BLaER1 (cell line): Measurements from ENCODE around the gene ANKRD53.

Experiments used
- H3K27ac ChIP-seq: shearing (Covaris generic); formaldehyde crosslinking; 2 replicates; pipeline ENCODE4 v1.8.1; 2022
- H3K27me3 ChIP-seq: shearing (Covaris generic); formaldehyde crosslinking; 2 replicates; pipeline ENCODE4 v1.8.1; 2022
- H3K36me3 ChIP-seq: shearing (Covaris generic); formaldehyde crosslinking; 2 replicates; pipeline ENCODE4 v1.8.1; 2022
- H3K4me1 ChIP-seq: shearing (Covaris generic); formaldehyde crosslinking; 2 replicates; pipeline ENCODE4 v1.8.1; 2022
- H3K4me2 ChIP-seq: shearing (Covaris generic); formaldehyde crosslinking; 2 replicates; pipeline ENCODE4 v1.8.1; 2022
- H3K4me3 ChIP-seq: shearing (Covaris generic); formaldehyde crosslinking; 2 replicates; pipeline ENCODE4 v1.8.1; 2022
- H3K9ac ChIP-seq: shearing (Covaris generic); formaldehyde crosslinking; 2 replicates; pipeline ENCODE4 v1.8.1; 2022
- H3K9me3 ChIP-seq: shearing (Covaris generic); formaldehyde crosslinking; 2 replicates; pipeline ENCODE4 v1.8.1; 2022
- H4K20me1 ChIP-seq: shearing (Covaris generic); formaldehyde crosslinking; 2 replicates; pipeline ENCODE4 v1.8.1; 2022
- Cebpa-rat ChIP-seq: shearing (Covaris generic); IDR thresholded peaks from 2 replicates; pipeline ENCODE4 v1.8.1; 2022

Gene ANKRD53, protein sequence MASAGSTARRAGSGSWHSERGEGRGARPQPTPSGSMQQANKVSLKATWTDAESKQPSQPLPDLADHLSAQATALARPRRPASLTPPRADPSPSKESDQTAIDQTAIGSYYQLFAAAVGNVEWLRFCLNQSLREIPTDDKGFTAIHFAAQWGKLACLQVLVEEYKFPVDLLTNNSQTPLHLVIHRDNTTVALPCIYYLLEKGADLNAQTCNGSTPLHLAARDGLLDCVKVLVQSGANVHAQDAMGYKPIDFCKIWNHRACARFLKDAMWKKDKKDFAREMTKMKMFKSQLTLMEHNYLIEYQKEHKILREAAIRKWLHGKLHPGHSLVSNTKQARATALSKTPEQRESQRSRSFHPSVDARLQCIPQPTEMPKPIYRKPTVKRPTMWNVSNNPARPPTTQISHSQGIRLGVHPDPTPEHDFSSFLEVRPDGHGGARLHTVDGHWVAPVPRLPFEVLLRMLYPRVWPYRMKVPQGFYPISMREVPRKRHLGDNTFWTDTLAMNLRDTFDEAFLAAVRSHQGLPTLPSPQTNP

DNA sequence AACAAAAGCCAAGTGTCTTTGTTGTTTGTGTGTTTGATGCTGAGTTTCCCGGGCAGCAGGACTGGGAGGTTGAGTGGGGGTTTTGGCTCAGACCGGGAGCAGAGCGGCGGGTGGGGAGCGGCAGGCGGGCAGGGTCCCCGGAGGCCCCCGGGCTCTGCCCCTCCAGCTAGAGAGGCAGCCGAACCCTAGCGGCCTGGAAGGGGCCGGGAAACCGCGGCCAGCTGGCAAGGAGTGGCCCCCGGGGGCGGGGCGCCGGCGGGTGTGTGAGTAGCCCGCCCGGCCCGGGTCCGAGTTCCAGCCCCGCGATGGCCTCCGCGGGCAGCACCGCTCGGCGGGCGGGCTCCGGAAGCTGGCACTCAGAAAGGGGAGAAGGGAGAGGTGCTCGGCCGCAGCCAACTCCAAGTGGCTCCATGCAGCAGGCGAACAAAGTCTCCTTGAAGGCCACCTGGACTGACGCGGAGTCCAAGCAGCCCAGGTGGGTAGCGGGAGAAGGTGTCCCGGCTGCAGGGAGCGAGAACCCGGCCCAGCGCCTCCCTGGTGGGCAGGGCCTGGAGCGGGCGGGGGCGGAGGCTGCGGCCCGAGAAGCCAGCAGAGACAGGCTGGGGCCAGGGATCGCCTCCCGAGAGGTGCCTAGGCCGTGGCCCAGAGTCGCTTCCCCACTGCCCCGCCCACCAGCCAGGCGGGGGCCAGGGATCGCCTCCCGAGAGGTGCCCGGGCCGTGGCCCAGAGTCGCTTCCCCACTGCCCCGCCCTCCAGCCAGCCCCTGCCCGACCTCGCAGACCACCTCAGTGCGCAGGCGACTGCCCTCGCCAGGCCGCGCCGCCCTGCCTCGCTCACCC lies at the start of gene ANKRD53:
TSS of gene ANKRD53 (plus strand) at position 290 of the 839 bp plus-strand sequence. CDS start at position 306, 16 bp downstream.
- TF ChIP-seq Cebpa-rat: no peak
- Histone ChIP-seq H3K27ac (no peak within 1 kb of the TSS), H3K9me3 (no peaks in the 10 kb centered on the region), H3K36me3 (peaks cover 17% of the 10 kb centered on the region), H3K4me1 (peaks cover 23% of the 10 kb centered on the region), H3K9ac (peak within 1 kb of the TSS; percentile 55), H3K4me3 (peak within 1 kb of the TSS; percentile 66), H4K20me1 (peaks cover 61% of the 10 kb centered on the region), H3K4me2 (peak within 1 kb of the TSS; percentile 94), H3K27me3 (peaks cover 25% of the 10 kb centered on the region)

DNA sequence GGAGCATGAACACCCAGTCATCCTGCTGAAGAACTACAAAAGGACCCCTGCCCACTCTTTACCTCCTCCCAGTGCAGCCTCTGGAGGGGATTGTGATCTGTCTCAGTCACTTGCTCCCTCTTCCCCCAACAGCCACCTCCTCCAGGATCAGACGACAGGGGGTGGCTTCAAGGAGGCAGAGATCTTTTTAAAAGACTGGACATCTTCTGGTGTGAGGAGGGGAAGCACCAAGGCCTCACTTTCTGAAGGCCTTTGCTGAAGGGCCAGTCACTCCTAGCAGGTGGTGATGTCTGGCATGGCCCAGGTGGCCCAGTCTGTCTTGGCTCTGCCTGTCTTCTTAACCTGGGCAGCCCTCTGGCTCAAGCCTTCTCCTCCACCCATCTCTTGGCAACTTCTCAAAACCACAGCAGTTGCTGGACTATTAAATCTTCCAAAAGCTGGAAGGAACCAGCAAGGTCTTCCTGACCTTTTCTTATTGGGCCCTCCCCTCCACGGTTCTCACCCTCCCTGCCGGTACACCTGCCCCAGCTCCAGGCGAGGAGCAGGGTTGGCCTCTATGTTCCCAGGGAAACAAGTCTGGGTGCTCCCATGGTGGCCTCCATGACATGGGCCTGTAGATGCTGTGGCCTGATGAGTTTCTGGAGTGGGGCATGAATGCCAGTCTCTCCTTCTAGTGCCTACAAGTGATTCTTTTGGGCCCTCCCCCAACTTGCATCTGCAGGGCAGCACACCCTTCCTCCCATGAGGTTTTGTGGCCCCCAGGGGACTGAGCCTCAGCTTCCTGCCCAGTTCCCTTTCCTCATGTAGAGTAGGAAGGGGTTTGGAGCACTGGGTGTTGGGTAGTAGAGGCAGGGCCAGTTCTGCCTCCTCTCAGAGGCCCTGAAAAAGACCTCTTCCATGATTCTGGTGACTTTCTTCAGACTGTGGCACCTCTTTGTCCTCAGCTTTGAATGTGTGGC lies 47.8 kb upstream of the ANKRD53 start:
- peaks cover 73% of the 10 kb centered on the region for H3K4me1 ChIP-seq
- H4K20me1 ChIP-seq: no peaks in the 10 kb centered on the region
- H3K4me2 ChIP-seq: peak overlapping the region; percentile 81
- H3K27ac ChIP-seq: peak overlapping the region; percentile 69
- H3K27me3 ChIP-seq: no peaks in the 10 kb centered on the region
- TF ChIP-seq Cebpa-rat: no peak
- no peak overlapping the region; the same call in 1 of the 2 replicates for H3K9ac ChIP-seq
- H3K4me3 ChIP-seq: peak overlapping the region; percentile 15; the same call in 1 of the 2 replicates
- no peaks in the 10 kb centered on the region for H3K9me3 ChIP-seq
- H3K36me3 ChIP-seq: no peaks in the 10 kb centered on the region

DNA sequence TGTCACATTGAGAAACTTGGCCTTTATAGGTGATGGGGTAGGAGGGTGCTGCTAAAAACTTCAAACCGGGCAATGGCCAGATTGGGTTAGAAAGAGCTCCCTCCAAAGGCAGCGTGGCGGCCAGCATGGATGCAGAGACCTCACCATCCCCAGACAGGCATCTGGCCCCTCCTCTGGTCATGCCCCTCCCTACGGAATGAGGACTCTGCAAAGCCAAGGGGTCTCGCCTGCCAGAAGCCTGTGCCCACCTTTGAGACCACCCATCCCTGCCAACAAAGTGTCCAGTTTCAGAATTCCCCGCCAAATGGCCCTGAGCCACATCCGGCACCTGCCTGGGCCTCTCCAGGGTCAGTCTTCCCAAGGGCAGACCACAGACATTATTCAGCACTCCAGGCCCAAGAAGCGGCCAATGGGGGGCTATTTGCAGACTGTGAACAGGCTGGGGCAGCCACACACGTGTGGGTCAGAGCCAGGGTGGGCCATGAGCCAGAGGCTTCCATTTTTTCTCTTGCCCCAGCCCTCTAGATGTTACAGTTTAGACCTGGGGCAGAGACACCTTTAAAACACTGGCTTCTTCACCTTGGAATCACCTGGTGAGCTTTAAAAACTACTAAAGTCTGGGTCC lies 46.9 kb upstream of the ANKRD53 start:
- Histone ChIP-seq H3K36me3 (no peaks in the 10 kb centered on the region), H3K4me1 (peaks cover 64% of the 10 kb centered on the region), H3K9me3 (no peaks in the 10 kb centered on the region), H3K27ac (peak overlapping the region; percentile 69), H3K4me2 (peak overlapping the region; percentile 81), H4K20me1 (no peaks in the 10 kb centered on the region), H3K4me3 (no peak overlapping the region), H3K27me3 (no peaks in the 10 kb centered on the region), H3K9ac (no peak overlapping the region)
- no peak for TF ChIP-seq Cebpa-rat

DNA sequence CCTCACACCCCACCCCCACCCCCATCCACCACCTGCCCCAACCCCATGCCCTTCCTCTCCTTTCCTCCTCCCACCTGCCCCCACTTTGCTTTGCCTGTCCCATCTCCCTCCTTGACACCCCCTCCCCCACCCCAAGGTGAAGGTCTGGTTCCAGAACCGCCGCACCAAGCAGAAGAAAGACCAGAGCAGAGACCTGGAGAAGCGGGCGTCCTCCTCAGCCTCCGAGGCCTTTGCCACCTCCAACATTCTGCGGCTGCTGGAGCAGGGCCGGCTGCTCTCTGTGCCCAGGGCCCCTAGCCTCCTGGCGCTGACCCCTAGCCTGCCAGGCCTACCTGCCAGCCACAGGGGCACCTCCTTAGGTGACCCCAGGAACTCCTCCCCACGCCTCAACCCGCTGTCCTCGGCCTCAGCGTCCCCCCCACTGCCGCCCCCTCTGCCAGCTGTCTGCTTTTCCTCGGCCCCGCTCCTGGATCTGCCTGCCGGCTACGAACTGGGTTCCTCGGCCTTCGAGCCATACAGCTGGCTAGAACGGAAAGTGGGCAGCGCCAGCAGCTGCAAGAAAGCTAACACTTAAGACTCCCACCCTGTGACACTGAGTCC lies 45.7 kb upstream of the ANKRD53 start:
- Histone ChIP-seq H3K9ac (no peak overlapping the region), H3K9me3 (no peaks in the 10 kb centered on the region), H3K27ac (no peak overlapping the region), H3K27me3 (no peaks in the 10 kb centered on the region), H3K4me1 (peaks cover 63% of the 10 kb centered on the region), H3K4me3 (no peak overlapping the region), H3K4me2 (no peak overlapping the region), H4K20me1 (no peaks in the 10 kb centered on the region), H3K36me3 (no peaks in the 10 kb centered on the region)
- no peak for TF ChIP-seq Cebpa-rat

DNA sequence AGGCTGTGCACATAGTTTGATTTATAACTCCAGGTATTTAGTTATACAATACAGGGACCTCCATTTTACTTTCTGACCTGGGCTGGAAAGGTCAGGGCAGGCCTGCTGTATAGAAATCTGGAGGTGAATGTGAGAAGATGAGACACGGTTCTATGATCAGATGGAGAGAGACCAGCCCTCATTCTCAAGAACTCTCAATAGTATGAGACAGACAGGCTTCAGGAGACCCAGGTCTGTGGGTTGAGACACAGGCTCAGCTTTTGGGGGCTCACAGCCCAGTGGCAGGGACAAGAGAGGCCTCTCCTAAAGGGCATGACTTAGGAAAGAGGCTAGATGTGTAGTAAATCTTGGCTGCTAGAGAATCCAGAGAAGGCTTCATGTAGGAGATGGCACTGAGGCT lies 43.4 kb upstream of the ANKRD53 start:
- no peak for TF ChIP-seq Cebpa-rat
- no peak overlapping the region for H3K4me2 ChIP-seq
- H3K36me3 ChIP-seq: no peaks in the 10 kb centered on the region
- H3K9ac ChIP-seq: no peak overlapping the region
- no peaks in the 10 kb centered on the region for H3K9me3 ChIP-seq
- H4K20me1 ChIP-seq: no peaks in the 10 kb centered on the region
- no peak overlapping the region for H3K27ac ChIP-seq
- H3K4me3 ChIP-seq: no peak overlapping the region
- H3K4me1 ChIP-seq: peaks cover 46% of the 10 kb centered on the region
- no peaks in the 10 kb centered on the region for H3K27me3 ChIP-seq

DNA sequence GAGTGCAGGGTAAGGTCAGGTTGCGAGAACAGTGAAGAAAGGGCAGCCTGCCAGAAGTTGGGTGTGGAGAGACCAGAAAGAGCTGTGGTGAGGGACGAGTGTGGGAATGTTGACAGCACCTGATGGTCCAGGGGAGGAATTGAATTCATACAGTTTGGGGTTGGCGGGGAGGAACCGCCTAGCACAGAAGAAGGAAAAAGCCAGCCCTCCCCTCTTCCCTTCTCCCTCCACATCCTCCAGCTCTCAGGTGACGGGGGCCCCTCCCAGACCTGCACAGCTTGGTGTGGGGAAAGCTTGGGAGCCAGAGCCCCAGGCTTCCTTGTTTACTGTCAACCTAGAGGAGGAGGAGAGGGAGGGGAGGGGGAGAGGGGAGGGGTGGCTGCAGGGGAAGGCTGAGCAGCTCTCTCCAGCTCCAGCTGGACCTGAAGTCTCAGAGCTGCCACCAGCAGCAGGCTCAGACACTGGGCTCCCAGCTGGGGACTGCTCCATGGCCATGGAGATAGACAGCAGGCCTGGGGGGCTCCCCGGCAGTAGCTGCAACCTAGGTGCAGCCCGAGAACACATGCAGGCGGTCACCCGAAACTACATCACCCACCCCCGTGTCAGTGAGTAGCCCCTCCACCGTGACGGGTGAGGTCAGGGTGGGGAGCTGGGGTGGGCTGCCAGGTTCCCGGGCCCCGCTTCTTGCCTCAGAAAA lies 42.8 kb upstream of the ANKRD53 start, which contains the start of gene ATP6V1B1:
TSS of gene ATP6V1B1 (plus strand) at position 433 of the 697 bp plus-strand sequence. CDS start at position 488, 55 bp downstream.
- H3K27me3 ChIP-seq: no peaks in the 10 kb centered on the region
- H3K36me3 ChIP-seq: no peaks in the 10 kb centered on the region
- H4K20me1 ChIP-seq: no peaks in the 10 kb centered on the region
- no peak within 1 kb of the TSS for H3K9ac ChIP-seq
- no peak within 1 kb of the TSS for H3K4me2 ChIP-seq
- peaks cover 39% of the 10 kb centered on the region for H3K4me1 ChIP-seq
- H3K4me3 ChIP-seq: no peak within 1 kb of the TSS
- H3K27ac ChIP-seq: no peak within 1 kb of the TSS
- TF ChIP-seq Cebpa-rat: no peak
- no peaks in the 10 kb centered on the region for H3K9me3 ChIP-seq

DNA sequence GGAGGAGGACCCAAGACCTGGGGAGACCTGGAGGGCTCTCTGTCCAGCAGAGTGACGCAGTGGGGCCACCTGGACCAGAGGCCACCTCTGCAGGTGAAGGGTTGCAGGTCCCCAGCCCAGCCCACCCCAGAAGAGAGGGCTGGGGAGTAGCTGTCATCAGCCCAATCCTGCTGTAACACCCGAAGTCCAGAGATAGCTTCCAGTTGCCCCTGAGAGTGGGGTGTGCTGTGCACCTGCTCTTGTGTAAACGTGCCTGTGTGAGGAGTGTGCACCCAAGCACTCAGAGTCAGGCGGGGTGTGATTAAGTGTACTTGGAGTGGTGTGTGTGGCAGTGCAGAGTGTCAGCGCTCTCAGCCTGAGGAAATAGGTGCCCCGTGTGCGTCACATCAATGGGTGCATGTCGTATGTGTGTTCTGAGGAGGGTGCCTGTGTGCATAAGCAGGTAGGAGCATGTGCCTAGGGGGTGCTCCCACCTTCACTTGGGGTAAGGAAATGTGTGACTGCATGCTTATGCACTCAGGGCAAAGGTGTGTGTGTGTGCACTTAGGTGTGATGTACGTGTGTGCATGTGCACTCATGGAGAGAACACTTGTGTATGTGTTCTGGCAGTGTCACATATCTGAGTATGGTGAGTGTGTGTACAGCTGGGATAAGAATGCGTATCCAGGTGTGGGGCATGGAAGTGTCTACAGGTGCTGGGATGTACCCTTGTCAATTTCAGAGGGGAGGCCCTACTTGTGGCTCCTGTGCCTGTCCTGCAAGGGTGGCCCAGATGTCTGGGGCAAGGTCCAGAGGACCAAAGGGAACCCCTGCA lies 42.1 kb upstream of the ANKRD53 start:
- Histone ChIP-seq H3K4me1 (peaks cover 32% of the 10 kb centered on the region), H3K27ac (no peak overlapping the region), H3K9me3 (no peaks in the 10 kb centered on the region), H3K4me2 (no peak overlapping the region), H3K27me3 (no peaks in the 10 kb centered on the region), H3K9ac (no peak overlapping the region), H3K36me3 (no peaks in the 10 kb centered on the region), H4K20me1 (no peaks in the 10 kb centered on the region), H3K4me3 (no peak overlapping the region)
- no peak for TF ChIP-seq Cebpa-rat
